ENCODE measurements around the gene CD4.

Gene CD4

GRCh38 chr12:6778574-6779550, 10.5 kb upstream of the CD4 start:
- peak; percentile 91 for DNase-seq (ENCODE audit: low spot score)

DNA sequence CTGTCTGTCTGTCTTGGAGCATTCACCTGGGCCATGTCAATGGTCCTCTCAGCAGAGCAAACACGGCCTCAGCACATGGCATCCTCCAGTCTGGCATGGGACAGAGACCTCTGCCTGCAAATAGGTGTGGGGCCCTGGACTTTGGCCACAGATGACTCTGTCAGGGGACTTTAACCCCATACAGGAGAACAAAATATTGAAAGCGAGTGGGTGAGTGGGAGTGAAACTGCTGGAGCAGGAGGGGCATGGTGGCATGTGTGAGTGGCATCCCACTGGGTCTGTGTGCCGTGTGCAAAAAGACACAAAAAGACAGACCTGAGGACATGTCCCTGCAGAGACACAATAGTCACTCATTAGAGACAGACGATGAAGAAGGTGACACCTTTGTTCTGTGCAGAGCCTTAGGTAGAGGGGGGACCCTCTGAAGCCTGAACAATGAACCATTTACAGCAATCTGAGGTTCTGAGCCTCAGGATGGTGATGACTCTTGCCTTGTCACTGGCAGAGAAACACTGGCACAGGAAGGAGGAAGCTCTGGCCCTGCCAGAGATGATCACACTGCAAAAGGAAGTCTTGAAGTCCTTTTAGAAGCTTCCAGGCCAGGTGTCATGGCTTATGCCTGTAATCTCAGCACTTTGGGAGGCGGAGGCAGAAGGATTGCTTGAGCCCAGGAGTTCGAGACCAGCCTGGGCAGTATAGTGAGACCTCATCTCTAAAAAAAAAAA, 9.5 kb upstream of the CD4 start:
- no peak for DNase-seq (ENCODE audit: low spot score)

DNA sequence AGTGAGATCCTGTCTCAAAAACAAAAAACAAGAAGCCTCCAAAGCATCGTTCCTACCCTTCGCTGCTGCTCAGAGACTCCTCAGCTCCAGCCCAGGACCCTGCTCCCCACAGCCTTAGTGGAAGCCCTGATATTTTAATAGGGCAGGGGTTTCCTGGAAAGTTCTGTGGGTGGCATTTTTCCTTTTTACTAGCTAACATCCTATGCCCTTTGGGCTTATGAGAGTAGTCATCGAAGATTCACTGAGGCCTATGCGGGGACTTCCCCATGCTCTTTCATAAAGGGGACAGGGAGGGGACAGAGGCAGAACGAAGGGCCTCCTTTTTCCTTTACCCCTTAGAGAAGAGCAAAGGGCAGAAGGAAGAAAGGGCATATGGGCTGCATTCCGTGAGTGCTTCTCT, 8.8 kb upstream of the CD4 start:
- DNase-seq (ENCODE audit: low spot score): no peak

DNA sequence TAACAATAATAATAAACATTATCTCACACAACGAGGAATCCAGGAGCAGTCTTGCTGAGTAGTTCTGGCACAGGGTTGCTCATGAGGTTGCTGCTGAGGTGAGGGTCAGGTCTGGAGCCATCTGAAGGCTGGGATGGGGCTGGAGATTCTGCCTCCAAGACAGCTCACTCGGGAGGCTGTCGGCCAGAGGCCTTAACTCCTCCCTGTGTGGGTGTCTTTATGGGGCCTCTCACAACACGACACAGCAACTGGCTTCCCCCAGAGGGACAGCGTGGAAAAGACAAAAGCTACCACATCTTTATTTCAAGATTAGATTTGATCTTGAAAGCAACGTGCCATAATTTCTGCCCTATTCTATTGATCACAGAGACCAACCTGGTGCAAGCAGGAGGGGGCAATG, 7.2 kb upstream of the CD4 start:
- DNase-seq (ENCODE audit: low spot score): no peak

- no peak for DNase-seq (ENCODE audit: low spot score)
These were observed 6.3 kb upstream of the CD4 start for GRCh38 chr12:6782850-6783566.

DNA sequence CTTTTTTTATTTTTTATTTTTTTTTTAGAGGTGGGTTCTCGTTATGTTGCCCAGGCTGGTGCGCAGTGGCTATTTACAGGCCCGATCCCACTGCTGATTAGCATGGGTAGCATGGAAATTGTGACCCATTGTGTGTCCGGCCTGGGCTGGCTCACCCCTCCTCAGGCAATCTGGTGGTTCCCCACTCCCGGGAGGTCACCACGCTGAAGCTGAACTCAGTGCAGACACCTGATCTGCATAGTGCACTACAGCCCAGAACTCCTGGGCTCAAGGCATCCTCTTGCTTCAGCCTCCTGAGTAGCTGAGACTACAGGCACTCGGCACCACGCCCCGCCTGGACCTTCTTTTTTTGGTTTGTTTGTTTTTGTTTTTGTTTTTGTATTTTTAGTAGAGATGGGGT, 5.5 kb upstream of the CD4 start:
- no peak for DNase-seq (ENCODE audit: low spot score)

GRCh38 chr12:6784296-6784695, 5.0 kb upstream of the CD4 start:
- DNase-seq (ENCODE audit: low spot score): no peak

GRCh38 chr12:6784761-6785160, 4.6 kb upstream of the CD4 start:
- no peak for DNase-seq (ENCODE audit: low spot score)

DNA sequence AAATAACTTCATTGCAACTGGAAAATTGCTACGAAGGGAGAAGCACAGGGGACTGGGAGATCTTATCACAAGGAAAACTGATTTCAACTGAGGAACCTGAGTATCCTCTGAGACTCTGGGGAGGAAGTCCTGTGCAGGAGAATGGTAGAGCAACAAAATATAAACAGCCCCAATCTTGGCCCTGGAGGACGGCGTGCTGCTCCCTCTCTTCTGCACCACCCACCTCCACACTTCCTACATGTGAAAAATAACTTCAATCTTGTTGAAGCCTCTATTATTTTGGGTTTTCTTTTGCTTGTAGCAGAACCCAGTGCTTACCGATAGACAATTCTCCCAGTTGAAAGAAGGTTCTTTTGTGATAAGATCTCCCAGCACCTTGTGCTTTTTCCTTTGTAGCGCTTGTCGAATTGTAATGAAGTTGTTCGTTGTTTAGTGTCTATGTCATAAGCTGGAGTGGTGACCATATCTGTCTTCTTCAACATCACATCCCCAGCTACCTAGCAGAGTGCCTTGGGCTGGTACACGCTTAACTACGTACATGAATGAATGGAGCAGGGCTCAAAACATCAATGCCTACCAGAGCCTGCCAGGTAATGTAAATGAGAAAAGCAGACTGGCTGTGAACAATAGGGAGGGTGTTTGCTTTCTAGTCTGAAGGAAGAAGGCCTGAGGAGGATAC, 2.8 kb upstream of the CD4 start:
- no peak for DNase-seq (ENCODE audit: low spot score)

- no peak for DNase-seq (ENCODE audit: low spot score)
These were observed 2.0 kb upstream of the CD4 start for GRCh38 chr12:6787309-6787708.

- no peak for DNase-seq (ENCODE audit: low spot score)
These were observed 1.3 kb downstream of the CD4 start for GRCh38 chr12:6790496-6791150.

GRCh38 chr12:6791931-6792520, 2.7 kb downstream of the CD4 start:
- no peak for DNase-seq (ENCODE audit: low spot score)

DNA sequence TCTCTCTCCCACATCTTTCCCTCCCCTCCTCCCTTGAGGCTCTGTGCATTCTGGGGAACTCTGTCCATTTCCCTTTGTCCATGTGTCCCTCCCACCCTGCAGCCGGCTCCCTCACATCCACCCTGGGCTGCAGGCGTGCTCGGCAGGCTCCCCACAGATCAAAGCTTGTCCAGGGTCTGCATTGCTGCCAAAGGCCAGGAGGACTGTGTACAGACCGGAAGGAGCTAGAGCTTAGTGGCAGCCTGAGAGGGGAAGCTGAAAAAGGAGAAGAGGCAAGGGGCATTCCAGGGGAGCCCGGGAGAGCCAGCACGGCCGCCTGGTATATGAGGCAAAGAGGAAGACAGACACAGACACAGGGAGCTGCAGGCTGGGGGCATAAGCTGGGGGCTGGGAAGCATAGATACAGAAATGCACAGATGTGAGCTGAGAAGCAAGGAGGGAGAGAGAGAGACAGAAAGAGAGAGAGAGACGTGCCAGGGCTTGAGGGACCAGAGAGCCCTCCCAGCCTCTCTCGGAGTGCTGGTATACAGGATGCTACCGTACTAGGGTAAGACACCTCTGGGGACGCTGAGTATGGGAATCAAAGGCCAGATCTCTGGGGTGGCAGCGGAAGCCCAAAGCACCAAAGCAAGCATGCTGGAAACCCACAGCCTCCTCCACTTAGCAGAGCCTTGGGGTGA, 3.3 kb downstream of the CD4 start:
- peak; percentile 48 for DNase-seq (ENCODE audit: low spot score)

GRCh38 chr12:6795088-6795487, 5.8 kb downstream of the CD4 start:
- DNase-seq (ENCODE audit: low spot score): no peak

- no peak for DNase-seq (ENCODE audit: low spot score)
These were observed 7.2 kb downstream of the CD4 start for GRCh38 chr12:6796576-6796975.

DNA sequence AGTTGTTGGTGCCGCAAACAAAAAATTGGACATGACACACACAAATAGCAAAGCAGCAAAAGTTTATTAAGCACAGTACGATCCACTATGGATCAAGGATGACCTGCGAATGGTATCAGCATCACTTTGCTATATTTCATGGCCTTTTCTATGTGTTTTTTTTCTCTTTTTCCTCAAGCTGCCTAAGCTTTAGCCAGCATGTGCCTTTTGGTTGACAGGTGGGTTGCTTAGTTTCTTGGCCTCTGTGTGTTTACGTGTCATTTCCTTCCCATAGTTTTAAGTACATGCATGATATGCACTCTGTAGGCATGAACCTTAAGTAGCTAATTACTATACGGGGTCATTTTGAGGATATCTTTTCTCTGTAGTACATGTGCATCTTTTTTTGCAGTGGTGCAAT, 9.8 kb downstream of the CD4 start:
- DNase-seq (ENCODE audit: low spot score): no peak

GRCh38 chr12:6807170-6807569, 17.8 kb downstream of the CD4 start:
- DNase-seq (ENCODE audit: low spot score): no peak

- no peak for DNase-seq (ENCODE audit: low spot score)
These were observed 19.7 kb downstream of the CD4 start for GRCh38 chr12:6809056-6809455.

DNA sequence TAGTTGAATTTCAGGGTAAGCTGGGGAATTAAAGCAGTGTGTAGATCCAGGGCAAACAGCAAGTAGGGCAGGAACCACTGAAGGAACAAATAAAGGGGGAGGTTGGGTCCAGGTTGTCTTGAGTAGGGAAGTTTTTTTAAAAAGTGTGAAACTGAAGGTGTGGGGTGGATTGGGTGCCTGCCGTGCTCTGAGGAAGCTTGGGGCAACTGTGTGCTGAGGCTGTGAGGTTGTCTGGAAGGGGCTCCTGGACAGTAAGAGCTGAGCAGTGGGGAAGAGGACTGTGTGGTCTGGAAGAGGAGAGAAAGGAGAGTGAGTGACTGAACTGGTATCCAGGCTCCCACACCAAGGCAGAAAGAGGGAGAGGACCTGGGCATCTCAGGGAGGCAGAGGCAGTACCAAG, 21.4 kb downstream of the CD4 start:
- no peak for DNase-seq (ENCODE audit: low spot score)

DNA sequence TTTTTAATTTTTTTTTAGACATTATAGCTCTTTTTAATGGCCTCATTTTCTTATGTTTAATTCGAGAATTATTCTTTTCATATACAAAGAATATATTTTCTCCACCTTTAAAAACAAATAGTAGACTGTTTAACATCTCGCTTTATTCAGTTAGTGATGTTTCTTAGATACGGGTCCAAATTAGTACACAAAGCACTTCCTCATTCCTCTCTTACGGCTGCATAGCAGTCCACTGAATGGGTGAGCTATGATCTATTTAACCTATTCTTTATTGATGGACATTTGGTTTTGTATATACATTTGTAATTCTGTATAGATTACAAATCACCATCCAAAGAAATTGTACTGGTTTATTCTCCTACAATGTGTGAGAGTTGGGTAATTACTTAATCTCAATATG, 24.0 kb downstream of the CD4 start:
- no peak for DNase-seq (ENCODE audit: low spot score)

DNA sequence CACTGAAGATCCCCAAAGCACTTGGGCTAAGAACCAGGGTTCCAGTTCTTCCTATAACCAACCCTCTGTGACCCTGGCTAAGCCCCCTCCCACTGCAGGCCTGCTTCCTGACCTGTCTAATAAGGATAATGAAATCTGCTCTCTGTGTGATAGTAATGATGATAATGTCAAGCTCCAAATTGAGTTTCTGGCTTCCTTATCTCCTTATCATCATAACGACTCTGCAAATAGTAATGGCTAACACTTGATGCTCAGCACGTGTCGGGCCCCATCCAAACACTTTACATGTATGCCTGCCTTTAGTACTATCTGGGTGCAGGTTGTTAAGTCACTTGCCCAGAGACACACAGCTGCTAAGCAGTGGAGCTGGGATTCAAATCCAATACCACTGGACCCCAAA, 27.3 kb downstream of the CD4 start:
- no peak for DNase-seq (ENCODE audit: low spot score)
